Stimulated activated naive CD4-positive, alpha-beta T cell treated with Interleukin-2 at 50 U/mL for 16 hours (primary cell): ENCODE data around the gene PTPRH.
"Not testable (repeated sequence)": the region's sequence is repeated elsewhere in the genome, so short reads cannot be mapped to it uniquely, and the experiment has no call there.

Experiments
- DNase-seq: peaks from one replicate; lab custom pipeline; 2025; lab: John Stamatoyannopoulos, UW

PTPRH gene

DNA sequence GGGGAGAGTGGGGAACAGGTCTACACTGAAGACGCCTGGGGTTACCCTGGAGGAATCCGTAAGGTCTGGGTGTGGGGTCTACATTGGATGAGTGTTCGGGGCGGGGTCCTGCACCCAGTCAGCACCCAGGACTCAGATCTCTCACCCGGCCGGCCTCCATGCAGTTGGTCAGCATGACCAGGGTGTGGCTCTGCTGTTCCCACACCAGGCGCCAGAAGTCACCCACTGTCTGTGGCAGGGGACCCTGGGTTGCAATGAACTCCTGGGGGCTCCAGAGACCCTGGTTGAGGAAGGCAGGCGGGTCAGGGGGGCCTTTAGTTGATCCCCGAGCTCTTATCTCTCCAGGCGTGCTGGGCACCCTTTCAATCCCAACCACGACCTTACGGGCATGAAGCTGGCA is 23.2 kb downstream of the PTPRH start:
- DNase-seq: no peak

DNA sequence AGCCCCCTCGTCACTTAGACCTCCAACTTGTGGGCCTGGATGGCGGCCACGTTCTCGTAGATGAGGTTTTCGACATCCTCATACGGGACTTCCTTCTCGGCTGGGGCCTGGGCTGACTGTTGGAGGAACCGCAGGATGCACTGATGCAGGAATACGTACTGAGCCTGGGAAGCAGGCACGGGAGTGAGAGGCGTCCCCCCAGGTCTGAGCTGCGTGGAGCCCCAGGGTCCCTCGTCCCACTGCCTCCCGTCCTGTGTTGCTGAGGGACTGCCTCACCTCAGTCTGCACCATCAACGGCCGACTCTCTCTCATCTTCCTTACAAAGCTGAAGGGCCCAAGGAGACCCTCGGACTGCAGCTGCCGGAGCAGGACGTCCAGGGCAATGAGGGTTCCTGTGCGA is 27.6 kb downstream of the PTPRH start:
- no peak for DNase-seq

DNA sequence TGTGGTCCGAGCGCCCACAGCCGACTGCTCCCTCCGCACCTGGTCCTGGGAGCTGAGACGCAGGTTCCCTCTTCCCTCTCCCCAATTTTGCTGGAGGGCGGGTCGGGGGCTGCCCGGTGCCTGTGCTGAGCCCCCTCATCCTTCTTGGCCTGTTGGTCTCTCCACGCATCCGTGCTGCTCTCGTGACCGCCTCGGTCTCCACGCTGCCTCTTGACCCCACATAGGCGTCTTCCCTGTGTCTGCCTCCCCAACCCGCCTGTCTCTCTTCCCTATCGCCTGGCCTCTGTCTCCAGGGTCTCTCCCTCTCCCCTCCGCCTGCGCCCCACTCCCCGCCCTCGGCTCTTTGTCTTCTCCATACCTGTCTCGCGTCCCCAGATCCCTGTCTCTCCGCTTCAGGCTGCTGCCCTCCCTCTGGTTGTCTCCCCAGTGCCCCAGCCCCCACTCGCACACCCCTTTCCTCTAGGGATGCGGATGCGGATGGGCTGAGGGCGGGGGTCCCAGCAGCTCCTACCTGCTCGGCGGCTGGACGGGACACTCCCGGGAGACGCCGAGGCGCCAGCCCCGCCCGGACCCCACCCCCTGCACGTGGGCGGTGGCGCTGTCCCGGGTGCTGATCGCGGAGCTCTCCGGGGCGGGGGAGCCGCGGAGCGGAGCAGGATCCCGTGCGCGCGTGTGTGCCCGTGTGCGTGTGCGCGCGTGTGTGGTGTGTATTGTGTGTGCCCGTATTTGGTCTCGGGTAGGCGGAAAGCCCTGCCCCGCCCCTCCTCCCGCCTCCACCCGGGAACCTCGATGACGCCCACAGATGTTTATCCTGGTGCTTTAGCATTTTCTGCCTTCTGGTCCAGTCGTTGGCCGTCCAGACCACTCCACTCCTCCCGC is 29.5 kb downstream of the PTPRH start, which contains the start of gene SYT5:
TSS of gene SYT5 (minus strand) at position 684 of the 879 bp plus-strand sequence. CDS start 1,248 bp downstream, outside the sequence.
- peak; percentile 51 for DNase-seq

DNA sequence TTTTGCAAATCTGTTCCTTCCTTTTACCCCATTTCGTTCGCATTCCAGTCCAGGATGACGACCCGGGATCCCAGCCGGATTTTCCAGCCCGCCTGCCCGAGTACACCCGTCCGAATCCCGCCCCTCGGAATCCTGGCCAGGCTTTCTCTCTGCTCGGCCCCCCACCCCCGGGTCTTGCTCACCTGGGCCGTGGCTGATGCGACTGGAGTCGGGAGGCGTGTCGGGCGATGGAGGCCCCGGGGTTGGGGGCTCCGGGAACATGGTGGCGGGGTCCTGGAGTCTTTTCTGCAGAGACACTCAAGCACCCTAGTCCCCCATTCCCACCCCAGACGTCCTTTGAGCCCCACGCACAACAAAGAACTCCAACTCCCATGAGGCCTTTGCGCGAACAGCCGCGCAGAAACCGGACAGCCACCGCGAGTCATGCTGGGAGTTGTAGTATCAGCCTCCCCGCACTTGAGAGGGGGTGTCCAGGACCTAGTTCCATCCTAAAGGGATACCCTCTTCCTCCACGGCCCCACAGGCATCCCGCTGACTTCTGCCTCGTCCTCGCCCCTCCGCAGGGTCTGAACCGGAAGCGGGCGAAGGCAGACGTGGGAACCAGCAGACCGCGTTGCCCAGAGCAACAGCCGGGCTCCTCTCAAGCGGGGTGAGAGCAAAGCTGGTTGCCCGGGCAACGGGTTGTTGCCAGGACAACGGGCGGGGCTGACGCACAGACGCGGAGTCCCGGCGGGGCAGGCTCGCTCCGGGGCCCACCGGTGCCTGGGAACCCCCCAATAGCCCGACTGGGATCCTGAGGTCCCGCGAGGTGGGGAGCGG is 30.3 kb downstream of the PTPRH start:
- peak; percentile 86 for DNase-seq

GRCh38 chr19:55176076-55176475 is 33.2 kb downstream of the PTPRH start:
- DNase-seq: no peak

GRCh38 chr19:55175117-55175867 is 34.0 kb downstream of the PTPRH start:
- DNase-seq: no peak

GRCh38 chr19:55174425-55175116 is 34.7 kb downstream of the PTPRH start:
- DNase-seq: no peak

DNA sequence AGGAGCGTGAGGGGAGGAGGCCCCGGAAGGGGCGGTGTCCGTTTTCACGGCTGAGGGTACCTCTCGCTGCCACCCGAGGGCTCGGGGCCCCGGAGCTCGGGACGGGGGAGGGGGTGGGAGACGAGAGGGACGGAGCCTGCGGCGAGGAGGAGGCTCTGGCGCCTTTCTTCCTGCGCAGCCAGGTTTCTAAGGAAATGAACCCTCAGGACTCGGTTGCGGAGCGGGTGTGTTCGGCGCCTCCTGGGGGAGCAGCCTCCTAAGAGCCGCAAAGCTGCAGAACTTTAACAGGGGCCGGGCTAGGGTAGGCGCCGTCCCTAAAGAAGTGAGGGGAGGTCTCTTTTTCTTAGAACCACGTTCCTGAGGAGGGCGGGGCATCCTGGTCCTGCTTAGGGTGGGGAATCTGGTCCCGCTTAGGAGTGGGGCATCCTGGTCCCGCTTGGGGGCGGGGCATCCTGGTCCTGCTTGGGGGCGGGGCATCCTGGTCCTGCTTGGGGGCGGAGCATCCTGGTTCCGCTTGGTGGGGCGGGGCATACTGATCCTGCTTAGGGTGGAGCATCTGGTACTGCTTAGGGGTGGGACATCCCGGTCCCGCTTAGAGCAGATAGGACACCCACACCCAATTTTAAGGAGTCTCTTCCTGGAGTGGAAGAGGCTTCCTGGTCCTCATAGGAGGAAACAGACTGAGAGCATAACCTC is 35.4 kb downstream of the PTPRH start:
- no peak for DNase-seq

GRCh38 chr19:55173186-55173713 is 36.1 kb downstream of the PTPRH start:
- DNase-seq: no peak

GRCh38 chr19:55172741-55173140 is 36.6 kb downstream of the PTPRH start:
- DNase-seq: no peak

- not testable (repeated sequence) for DNase-seq
Observed at GRCh38 chr19:55172318-55172717, 37.0 kb downstream of the PTPRH start.

DNA sequence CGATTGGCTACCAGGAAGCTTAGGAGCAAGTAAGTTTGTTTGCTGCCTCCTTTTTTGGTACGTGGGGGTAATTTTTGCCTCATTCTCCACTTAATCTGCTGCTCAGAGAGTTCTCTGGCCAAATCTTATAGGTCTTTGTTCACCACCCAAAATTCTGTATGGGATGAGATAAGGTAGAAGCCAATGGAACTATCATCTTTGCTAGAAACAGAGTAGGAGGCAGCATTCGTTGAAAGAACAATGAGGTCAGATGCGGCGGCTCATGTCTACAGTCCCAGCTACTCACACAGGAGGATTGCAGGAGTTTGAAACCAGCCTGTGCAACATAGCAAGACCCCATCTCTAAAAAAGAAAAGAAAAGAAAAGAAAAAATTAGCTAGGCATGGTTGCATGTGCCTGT is 37.9 kb downstream of the PTPRH start:
- no peak for DNase-seq

DNA sequence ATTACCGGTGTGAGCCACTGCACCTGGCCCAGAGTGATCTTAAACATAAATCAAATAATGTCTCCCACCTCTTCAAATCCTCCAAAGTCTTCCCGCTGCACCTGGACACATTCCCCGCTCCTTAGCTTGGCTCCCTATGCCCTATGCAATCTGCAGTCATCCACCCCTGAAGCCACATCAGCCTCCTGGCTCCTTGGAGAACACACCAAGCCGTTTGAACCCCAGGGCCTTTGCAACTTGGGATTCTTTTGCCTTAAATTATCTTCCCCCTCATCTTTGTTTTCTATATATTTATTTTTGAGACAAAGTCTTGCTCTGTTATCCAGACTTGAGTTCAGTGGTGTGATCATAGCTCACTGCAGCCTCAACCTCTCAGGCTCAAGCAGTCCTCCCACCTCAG is 40.2 kb downstream of the PTPRH start:
- no peak for DNase-seq

- peak; percentile 42 for DNase-seq
Observed at GRCh38 chr19:55166530-55167268, 42.6 kb downstream of the PTPRH start, which contains the start of gene DNAAF3. TSS of gene DNAAF3 (minus strand) at chr19:55166613. CDS start at chr19:55166413, 200 bp downstream.

- no peak for DNase-seq
Observed at GRCh38 chr19:55165952-55166529, 43.3 kb downstream of the PTPRH start.

DNA sequence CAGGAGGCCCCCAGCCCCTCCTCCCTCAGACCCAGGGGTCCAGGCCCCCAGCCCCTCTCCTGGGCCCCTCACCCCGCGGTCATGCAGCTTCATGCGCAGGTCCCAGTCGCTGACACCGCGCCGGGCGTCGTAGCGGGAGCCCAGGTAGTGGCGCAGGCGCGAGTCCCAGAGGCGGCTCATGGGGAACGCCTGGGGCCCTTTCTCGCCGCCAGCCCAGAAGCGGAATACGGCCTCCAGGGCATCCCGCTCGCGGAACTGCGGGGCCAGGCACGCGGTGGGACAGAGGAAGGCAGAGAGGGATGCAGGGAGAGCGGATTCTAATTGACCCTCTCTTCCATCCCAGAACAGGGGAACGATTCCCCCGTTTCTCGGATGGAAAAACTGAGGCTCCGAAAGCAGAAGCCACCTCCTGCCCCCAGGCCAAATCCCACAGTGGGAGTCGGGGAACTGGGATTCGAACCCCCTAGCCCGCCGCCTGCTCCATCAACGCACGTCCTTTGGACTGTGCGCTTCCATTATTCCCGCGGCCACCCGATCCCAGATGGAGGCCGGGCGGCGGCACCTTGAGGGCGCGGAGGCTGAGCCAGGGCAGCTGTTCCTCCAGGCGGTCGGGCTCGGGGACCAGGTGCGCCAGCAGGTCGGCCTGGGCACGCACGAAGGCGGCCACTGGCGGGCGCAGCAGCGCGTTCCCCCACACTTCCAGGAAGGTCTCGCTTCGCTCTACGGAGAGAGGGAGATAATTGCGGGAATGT is 47.6 kb downstream of the PTPRH start:
- DNase-seq: no peak

DNA sequence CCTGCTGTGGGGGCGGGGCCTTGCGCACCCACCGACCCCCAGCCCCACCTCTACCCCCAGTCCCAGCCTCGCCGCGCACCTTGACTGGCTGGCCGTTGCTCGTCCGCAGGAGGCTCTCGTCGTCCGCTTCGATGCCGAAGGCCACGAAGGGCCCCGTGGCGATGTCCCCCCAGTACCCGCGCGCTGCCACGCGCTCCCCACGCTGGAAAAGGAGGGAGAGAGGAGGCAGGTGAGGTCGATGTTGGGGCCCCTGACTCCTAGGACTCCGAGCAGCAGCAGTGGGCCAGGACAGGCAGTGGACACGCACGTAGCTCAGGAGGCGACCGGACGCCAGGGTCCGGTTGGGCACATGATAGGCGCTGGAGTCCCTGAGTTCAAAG is 48.3 kb downstream of the PTPRH start:
- DNase-seq: no peak

- DNase-seq: peak; percentile 77
Observed at GRCh38 chr19:55160128-55160985, 48.9 kb downstream of the PTPRH start.
